IMR-90 (cell line): ENCODE results near the gene CTDSPL.

ENCODE experiments used
- MAZ ChIP-seq: IDR thresholded peaks from 2 replicates; pipeline ENCODE4 v1.6.1; 2012; ENCODE audit warnings: low read depth, mild to moderate bottlenecking, low read length, improper control_type of control experiment, moderate library complexity, borderline replicate concordance
- NFE2L2 ChIP-seq: fragments of 150-350 bp; IDR thresholded peaks from 2 replicates; pipeline ENCODE4 v1.6.1; 2016; ENCODE audit warnings: low read depth, mild to moderate bottlenecking, low read length

DNA sequence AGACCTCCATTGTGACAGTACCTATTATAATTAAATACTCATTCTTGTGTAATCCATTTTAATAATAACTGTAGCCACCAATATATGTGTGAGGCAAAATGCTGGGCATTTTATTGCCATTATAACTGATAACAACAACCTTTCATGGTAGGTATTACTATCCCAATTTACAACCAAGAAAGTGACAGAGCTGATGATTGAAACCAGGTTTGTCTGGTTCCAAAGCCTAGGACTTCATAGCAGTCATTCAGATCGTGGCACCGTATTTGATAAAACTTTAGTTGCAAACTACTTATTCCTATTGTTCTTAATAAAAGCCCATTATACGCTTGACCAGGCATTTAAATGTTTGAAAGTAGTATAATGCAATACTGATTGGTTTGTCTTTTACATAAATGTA lies 102.5 kb downstream of the CTDSPL start:
- TF ChIP-seq NFE2L2 (no peak), MAZ (no peak)
